Osteoblast (primary cell): Measurements from ENCODE around the gene TARBP1. TPM values are rescaled to one million over a fixed set of nuclear protein-coding genes. Genes with fewer than 3 reads are reported as not detected.
"Not testable (repeated sequence)": the region's sequence is repeated elsewhere in the genome, so short reads cannot be mapped to it uniquely, and the experiment has no call there.

Source experiments
- DNase-seq: peaks from one replicate; pipeline ENCODE4 v3.0.0; 2011; ENCODE audit warnings: low spot score, mixed read lengths; ENCODE audit not compliant: insufficient read length; ENCODE audit errors: missing footprints
- H2AFZ ChIP-seq: 2 replicates; pipeline ENCODE4 v1.6.0; 2011; ENCODE audit warnings: mild to moderate bottlenecking, low read length
- H3K27ac ChIP-seq: 2 replicates; pipeline ENCODE4 v1.5.1; 2011; ENCODE audit warnings: mild to moderate bottlenecking, low read depth, low read length, moderate library complexity
- H3K27me3 ChIP-seq: 2 replicates; pipeline ENCODE4 v1.6.0; 2012; ENCODE audit warnings: mild to moderate bottlenecking, control low read depth, inconsistent platforms, low read length, moderate library complexity; ENCODE audit not compliant: insufficient read depth
- H3K36me3 ChIP-seq: 2 replicates; pipeline ENCODE4 v1.5.1; 2011; ENCODE audit warnings: mild to moderate bottlenecking, low read length, control low read depth, moderate library complexity; ENCODE audit not compliant: insufficient read depth
- H3K4me1 ChIP-seq: 2 replicates; pipeline ENCODE4 v1.5.1; 2011; ENCODE audit warnings: mild to moderate bottlenecking, low read length, control low read depth, moderate library complexity; ENCODE audit not compliant: insufficient read depth
- H3K4me2 ChIP-seq: 2 replicates; pipeline ENCODE4 v1.6.0; 2011; ENCODE audit warnings: mild to moderate bottlenecking, low read length; ENCODE audit not compliant: insufficient read depth
- H3K4me3 ChIP-seq: fragments of 200-600 bp; sonication (generic); 3 replicates; pipeline ENCODE4 v1.5.1; 2012; ENCODE audit warnings: mild to moderate bottlenecking, low read length, inconsistent platforms; ENCODE audit not compliant: insufficient read depth
- H3K79me2 ChIP-seq: 2 replicates; pipeline ENCODE4 v1.6.0; 2012; ENCODE audit warnings: mild to moderate bottlenecking, low read length, control low read depth, inconsistent platforms; ENCODE audit not compliant: insufficient read depth
- H3K9me3 ChIP-seq: 2 replicates; pipeline ENCODE4 v1.5.1; 2011; ENCODE audit warnings: low read depth, low read length, control low read depth
- H4K20me1 ChIP-seq: 2 replicates; pipeline ENCODE4 v1.6.0; 2012; ENCODE audit warnings: mild to moderate bottlenecking, low read length, control low read depth; ENCODE audit not compliant: insufficient read depth
- total RNA-seq: library from RNA; depleted of rRNA; stranded (reverse); fragments of >200 nt; gene quantifications from 2 replicates; pipeline ENCODE4 v1.2.3, GENCODE V29; 2012
- TF ChIP-seq, protein P1 (sequence below): IDR thresholded peaks from 2 replicates; pipeline ENCODE4 v1.5.1; 2011; ENCODE audit warnings: mild to moderate bottlenecking, low read depth, low read length, moderate library complexity; ENCODE audit errors: extremely low read depth

Gene TARBP1
- total RNA-seq, 1 donor = 29.7 TPM

DNA sequence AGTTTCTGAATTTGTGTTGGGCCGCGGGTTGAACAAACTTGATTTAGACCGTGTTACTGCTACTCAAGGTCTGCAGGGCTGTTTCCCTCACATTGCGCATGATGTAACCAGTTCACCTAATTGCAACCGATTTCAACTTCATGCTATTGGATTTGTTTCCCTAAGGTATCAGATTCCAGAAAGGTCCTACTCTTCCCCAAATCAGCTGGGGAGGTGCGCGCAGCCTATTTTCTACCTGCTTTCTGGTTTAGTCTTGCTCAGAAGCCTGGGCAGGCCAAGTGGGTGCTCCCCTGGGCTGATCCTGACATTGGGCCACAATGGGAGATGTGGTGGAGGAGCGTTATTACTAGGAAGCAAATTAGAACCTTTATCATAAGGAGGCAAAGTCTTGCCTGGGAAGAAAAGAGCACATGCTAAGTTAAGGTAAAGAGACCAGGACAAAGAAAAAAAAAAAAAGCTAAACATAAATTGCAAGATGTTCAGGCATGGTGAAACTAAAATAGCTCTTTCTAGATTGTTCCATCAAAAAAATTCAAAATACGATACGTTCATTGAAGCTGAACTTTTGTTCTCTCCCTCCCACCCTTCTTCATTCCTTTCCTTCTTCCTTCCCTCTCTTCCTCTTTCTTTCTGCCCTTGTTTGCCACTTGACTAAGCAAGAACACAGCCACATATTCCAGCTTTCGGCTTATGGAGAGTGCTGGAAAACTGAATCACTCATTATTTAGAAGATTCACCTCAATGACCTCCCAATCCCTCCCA lies 28.8 kb upstream of the TARBP1 start:
- no peaks in the 10 kb centered on the region for H3K79me2 ChIP-seq
- H3K4me2 ChIP-seq = no peak overlapping the region
- no peaks in the 10 kb centered on the region for H3K9me3 ChIP-seq
- no peaks in the 10 kb centered on the region for H3K27me3 ChIP-seq
- H3K4me3 ChIP-seq = no peak overlapping the region
- no peaks in the 10 kb centered on the region for H3K36me3 ChIP-seq
- H3K4me1 ChIP-seq = peaks cover 25% of the 10 kb centered on the region
- TF ChIP-seq, protein P1, sequence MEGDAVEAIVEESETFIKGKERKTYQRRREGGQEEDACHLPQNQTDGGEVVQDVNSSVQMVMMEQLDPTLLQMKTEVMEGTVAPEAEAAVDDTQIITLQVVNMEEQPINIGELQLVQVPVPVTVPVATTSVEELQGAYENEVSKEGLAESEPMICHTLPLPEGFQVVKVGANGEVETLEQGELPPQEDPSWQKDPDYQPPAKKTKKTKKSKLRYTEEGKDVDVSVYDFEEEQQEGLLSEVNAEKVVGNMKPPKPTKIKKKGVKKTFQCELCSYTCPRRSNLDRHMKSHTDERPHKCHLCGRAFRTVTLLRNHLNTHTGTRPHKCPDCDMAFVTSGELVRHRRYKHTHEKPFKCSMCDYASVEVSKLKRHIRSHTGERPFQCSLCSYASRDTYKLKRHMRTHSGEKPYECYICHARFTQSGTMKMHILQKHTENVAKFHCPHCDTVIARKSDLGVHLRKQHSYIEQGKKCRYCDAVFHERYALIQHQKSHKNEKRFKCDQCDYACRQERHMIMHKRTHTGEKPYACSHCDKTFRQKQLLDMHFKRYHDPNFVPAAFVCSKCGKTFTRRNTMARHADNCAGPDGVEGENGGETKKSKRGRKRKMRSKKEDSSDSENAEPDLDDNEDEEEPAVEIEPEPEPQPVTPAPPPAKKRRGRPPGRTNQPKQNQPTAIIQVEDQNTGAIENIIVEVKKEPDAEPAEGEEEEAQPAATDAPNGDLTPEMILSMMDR = no peak
- H4K20me1 ChIP-seq = no peaks in the 10 kb centered on the region
- no peak overlapping the region for H3K27ac ChIP-seq
- H2AFZ ChIP-seq = no peak overlapping the region
- no peak for DNase-seq

DNA sequence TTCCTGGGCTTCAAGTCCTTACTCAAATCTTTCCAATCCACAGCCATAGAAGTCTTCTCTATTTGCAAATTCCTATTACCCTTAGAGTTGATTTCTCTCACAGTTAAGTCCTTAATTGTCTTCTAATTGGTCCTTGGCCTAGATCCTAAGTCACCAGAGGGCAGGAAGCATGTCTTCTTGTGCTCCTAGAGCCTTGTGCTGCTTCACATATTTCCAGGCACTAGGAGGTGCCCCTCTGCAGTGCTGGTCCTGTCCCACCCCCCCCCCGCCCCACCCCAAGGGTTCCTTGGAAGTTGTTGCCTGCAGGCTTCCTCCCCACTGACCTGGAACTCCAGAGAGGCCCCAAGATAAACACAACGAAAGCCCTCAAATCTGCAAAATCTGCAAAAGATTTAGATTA lies 28.1 kb upstream of the TARBP1 start:
- H3K36me3 ChIP-seq = no peaks in the 10 kb centered on the region
- no peaks in the 10 kb centered on the region for H3K79me2 ChIP-seq
- no peaks in the 10 kb centered on the region for H4K20me1 ChIP-seq
- no peaks in the 10 kb centered on the region for H3K9me3 ChIP-seq
- no peak overlapping the region for H3K27ac ChIP-seq
- H3K27me3 ChIP-seq = no peaks in the 10 kb centered on the region
- H3K4me3 ChIP-seq = no peak overlapping the region
- H3K4me1 ChIP-seq = peaks cover 25% of the 10 kb centered on the region
- H2AFZ ChIP-seq = no peak overlapping the region
- no peak for DNase-seq
- TF ChIP-seq, protein P1 = no peak
- no peak overlapping the region for H3K4me2 ChIP-seq

DNA sequence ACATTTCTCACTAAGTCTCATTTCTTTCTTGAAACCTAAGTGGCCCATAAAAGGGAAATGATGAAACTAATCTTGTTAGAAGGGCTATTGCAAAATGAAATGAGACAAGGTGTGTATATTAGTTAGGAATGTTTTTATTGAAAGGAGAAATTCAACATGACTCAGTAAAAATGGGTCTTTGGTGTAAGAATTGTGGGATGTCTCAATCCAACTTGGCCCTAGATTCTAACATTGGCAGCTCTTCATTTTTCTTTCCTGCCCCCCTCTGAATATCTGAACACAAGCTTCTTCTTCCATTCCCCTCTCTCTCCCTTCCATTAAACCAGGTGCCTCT lies 26.8 kb upstream of the TARBP1 start:
- DNase-seq = peak; percentile 68
- no peaks in the 10 kb centered on the region for H3K9me3 ChIP-seq
- no peaks in the 10 kb centered on the region for H3K36me3 ChIP-seq
- H3K27ac ChIP-seq = peak overlapping the region; percentile 77
- H3K4me1 ChIP-seq = peaks cover 34% of the 10 kb centered on the region
- no peak overlapping the region for H3K4me3 ChIP-seq
- TF ChIP-seq, protein P1 = no peak
- H3K79me2 ChIP-seq = no peaks in the 10 kb centered on the region
- no peaks in the 10 kb centered on the region for H4K20me1 ChIP-seq
- no peak overlapping the region for H2AFZ ChIP-seq
- no peaks in the 10 kb centered on the region for H3K27me3 ChIP-seq
- peak overlapping the region; percentile 32 for H3K4me2 ChIP-seq

DNA sequence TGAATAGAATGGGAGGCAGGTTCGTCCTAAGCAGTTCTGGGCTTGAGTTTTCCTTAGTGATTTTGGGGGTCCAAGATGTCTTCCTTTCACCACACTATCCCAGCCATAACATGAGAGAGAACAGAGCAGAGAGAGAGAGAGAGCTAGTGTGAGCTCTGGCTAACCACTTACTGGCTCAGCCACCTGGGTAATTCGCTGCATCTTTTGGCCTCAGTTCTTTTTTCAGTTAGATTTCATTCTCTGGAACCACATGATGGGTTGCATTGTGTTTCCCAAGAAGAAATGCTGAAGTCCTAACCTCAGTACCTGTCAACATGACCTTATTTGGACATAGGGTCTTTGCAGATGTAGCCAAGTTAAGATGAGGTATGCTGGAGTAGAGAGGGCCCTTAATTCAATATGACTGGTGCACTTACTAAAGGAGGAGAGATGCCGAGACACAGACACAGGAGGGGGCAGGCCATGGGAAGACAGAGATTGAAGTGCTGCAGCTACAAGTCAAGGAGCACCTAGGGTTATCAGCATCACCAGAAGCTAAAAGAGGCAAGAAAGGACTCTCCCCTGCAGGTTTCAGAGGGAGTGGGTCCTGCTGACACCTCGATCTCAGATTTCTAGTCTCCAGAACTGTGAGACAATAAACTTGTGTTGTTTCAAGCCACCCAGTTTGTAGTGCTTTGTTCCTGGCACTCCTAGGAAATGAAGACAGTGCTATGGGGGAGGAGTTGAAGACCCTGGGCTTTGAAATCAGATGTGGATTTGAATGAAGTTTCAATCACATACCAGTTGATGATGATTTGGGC lies 26.2 kb upstream of the TARBP1 start:
- H3K4me1 ChIP-seq = peaks cover 40% of the 10 kb centered on the region
- no peaks in the 10 kb centered on the region for H4K20me1 ChIP-seq
- no peak overlapping the region for H2AFZ ChIP-seq
- no peak overlapping the region for H3K4me3 ChIP-seq
- peak overlapping the region; percentile 32 for H3K4me2 ChIP-seq
- peak overlapping the region; percentile 77 for H3K27ac ChIP-seq
- H3K79me2 ChIP-seq = no peaks in the 10 kb centered on the region
- no peaks in the 10 kb centered on the region for H3K36me3 ChIP-seq
- no peak for DNase-seq
- H3K27me3 ChIP-seq = no peaks in the 10 kb centered on the region
- no peaks in the 10 kb centered on the region for H3K9me3 ChIP-seq
- TF ChIP-seq, protein P1 = no peak

DNA sequence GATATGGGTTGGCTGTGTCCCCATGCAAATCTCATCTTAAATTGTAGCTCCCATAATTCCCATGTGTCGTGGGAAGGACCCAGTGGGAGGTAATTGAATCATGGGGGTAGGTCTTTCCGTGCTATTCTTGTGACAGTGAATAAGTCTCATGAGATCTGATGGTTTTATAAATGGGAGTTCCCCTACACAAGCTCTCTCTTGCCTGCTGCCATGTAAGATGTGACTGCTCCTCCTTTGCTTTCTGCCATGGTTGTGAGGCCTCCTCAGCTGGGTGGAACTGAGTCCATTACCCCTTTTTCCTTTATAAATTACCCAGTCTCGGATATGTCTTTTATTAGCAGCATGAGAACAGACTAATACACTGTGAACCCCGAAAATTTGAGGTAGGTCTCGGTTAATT lies 25.3 kb upstream of the TARBP1 start:
- Histone ChIP-seq H3K4me1 (peaks cover 40% of the 10 kb centered on the region), H3K27ac (peak overlapping the region; percentile 59)
- not testable (repeated sequence) for H3K4me2 ChIP-seq, H3K4me3 ChIP-seq, H3K36me3 ChIP-seq, H2AFZ ChIP-seq, DNase-seq, H4K20me1 ChIP-seq, H3K27me3 ChIP-seq, H3K9me3 ChIP-seq, H3K79me2 ChIP-seq
